Activated T-cell treated with anti-CD3 and anti-CD28 coated beads for 4 hours (primary cell): ENCODE data around the gene YY1.
"Not testable (repeated sequence)": the region's sequence is repeated elsewhere in the genome, so short reads cannot be mapped to it uniquely, and the experiment has no call there.

Source experiments
- DNase-seq: peaks from one replicate; pipeline ENCODE4 v3.0.0-alpha.2; 2020

YY1 gene

DNA sequence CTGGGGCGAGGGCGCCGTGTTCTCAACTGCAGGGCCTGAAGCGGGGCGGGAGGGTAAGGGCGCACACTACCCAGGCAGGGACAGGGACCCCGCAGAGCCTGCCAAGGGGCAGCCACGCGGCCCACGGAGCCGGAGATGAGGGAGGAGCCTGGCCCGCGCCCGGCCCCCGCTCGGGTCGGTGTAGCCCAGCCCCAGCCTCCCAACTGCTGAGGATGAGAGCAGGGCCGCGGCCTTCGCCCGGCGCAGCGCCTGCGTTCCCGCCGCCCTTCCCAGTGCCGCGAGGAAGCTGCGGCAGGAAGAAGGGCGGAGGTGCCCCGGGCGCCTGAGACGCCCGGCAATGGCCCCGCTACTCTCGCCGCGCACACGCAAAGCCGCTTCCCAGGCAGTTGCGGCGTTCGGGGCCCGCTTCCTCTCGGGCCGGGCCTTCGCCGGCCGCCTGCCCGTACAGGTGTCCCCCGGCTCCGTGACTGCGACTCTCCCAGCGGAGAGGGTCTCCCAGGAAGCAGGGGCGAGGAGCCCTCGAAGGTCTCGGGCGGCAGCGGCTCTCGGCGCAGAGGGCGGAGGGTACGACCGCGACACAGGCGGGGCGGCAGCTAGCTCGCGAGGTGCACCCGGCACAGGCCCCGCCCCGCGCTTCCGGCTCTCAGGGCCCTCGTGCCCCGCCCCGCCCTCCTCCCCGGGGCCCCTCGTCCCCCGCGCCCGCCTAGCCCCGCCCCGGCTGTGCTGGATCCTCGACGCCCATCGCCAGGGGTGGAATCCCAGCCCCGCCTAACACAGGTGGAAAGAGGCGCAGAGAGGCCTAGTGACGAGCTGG, 24.8 kb upstream of the YY1 start:
- DNase-seq: peak; percentile 91

DNA sequence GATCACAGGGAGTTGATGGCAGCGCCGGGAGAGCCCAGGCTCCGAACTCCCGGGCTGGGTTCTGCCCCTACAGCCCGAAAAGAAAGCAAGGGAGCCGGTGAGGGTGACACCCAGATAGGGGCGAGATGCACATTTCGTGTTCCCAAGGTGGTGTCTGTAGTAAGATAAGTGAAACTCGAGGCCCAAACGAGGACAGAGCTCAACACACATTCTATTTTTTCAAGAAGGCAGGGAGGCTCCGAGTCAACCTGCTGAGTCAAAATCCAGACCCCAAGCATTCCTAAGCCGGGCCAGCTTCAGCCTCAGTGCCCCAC, 24.2 kb upstream of the YY1 start:
- no peak for DNase-seq

DNA sequence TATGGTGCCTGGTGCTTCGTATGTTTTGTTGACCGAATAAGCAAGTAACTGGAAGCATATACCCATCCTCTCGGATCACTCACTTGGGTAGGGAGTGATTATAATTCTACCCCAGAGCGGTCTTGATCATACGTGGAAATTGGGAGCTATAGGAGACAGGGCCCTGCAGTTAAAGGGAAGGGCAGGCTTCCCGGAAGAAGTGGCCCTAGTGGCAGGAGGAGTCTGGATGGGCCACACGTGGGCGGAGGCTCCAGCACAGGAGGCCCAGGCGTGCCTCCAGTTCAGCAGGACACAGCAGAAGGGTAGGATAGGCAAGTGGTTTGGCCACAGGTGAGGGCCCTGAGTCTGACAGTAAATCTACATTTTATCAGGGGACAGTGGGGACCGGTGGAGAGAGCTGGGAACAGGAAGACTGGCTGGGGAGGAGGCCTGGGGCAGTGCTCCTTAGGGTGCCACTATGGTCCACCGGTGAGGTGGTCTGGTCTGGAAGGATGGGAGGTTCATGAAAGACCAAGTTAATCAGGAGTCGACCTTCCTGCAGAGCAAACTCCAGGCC, 23.5 kb upstream of the YY1 start:
- no peak for DNase-seq

DNA sequence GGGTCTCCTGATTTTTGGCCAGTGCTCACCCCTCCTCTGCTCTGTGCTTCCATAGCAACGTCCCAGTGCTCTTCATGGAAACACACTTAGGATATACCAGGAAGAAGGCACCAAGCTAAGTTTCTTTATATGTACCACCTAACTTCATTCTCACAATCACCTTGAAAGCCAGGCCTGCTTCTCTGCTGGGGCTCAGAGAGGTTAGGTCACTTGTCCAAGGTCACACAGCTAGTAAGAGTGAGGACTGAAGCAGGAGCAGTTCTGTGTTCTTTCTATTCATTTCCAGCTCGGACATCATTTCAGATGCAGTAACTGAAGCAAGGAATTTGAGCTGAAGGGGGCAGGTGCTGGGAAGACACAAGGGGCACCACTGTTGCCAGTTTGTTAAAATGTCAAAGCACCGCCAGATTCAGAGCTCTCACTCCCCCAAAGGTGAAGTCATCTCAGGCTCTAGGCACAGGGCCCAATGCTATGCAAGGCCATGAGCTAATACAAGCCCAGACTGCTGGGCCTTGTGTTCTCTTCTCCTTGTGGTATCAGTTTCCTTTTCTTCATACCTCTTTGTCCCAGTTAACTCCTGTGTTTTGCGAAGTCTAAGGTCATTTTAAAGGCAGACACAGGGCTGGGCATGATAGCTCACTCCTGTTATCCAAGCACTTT, 19.7 kb upstream of the YY1 start:
- no peak for DNase-seq

DNA sequence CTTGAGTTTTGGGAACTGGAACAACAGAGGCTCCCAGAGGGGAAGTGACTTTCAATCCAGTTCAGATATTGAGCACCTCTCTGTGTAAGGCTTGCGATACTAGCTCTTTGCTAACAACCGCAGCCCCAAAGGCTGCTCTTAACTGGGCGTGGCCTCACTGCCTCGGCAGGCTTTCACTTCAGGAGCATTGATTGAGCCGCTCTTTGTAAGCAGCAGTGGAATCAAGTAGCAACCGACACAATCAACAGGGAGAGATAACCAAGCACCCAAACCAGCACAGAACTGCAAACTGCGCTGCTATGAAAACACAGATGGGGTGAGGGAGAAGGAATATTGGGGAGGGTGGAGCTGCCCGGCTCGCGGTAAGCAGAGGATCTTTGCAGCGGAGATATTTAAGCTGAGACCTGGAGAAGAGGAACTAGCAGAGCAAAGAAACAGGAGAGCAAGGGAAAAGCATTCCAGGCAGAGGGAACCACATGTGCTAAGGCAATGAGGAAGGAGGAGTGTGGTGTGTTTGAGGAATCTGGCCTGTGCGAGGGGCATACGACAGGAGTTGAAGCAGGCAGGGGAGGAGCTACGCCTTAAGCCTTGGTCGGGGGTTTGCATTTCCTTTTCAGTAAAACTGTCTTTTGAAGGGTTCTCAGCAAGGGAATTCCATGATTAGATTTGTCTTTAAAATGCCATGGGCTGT, 17.3 kb upstream of the YY1 start:
- DNase-seq: peak; percentile 49

DNA sequence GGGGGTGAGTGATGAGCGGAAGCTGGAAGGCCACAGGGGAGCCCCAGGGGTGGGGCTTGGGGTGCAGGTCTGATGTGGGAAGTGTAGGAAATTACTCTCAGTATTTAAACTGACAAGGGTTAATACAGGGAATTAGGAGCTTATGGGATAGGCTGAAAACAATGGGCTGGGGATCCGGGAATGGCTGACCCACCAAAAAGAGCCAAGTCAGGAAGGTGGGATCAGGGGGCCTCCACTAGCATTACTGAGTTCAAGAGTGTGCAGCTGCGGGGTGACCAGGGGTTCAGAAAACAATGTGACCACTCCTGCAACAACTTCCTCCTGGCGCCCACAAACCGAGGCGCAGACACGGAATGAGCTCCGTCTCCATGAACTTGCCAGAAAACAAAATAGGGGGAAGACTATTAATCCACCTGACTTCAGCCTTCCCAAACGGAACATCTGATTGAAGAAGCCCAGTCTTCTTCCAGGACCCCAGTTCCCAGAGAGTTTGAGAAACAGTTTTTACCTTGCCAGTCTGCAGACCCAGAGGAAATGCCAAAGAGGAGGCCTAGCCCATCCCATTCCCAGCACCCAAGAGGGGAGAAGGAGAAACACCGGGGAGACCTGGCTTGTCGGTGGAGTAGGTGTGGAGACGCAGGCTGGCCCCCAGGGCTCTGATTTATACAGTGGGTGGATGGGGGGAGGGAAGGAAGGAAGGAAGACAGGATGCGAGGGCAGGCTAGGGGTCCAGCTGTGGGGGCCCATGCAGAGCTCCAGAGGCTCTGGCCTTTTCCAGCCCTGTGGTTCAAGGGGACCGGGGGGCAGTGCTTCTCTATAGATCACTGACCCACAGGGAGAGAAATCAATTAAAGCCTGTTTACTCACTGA, 16.5 kb upstream of the YY1 start:
- DNase-seq: no peak

DNA sequence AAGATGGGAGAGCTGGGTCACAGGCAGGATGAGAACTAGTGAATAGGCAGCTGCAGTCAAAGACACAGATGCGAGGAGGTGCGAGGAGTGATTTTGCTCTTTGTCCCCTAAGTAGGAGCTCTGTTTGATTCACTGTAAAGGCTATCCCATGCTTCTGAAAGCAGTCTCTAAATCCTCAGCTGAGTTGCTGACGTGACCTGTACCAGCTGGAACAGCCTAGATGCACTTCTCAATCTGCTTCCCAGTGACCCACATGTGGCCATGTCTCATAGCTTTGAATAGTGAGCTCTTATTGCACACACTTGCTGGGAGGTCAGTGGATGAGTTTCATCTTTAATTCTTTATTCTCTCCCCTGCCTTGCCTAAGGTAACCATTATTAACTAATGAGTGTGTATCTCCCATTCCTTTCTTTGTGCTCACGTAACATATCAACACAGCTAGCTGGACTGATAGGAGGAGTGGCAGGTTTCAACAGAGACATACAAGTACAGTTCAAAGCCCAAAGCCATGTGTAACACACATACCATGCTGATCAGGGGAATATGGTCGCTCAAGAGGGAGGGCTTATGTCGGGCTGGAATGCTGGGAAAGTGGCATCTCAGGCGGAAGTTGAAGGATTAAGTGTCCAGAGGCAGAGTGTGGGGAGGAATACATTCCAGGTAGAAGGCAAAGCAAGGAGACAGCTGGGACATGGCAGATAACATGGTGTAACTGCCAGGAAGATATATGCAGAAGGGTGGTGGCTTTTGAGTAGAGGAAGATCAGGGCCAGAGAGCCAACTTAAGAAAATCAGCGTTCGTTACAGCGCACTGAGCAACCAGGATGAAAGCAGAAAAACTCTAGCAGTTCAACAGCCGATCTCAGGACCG, 15.4 kb upstream of the YY1 start:
- DNase-seq: no peak

DNA sequence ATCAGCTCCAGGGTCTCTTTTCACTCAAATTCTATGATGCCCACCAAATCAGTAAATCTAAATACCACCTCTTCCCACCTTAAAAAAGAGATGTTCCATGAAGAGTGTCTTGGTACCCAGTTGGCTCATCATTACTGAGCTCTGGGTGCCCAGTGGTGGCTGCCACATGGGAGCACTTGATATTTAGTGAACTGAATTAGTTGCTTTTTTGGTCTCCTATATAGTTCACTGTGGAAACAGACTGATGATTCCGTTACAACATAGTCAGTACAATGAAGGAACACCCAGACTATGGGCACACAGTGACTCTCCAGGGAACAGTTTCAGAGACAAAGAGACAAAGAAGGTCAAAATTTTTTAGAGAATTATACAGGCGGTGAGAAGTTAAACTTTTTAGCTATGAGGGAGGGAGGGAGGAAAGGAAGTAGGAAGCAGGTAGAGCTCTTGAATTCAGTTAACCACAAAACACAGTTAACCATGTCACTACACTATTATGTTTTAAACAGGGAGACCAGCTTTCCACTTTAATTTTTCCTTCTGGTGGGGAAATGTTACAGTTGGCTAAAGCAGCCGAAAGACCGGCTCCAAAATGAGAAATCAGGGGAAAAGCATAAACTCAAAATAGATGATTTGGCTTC, 14.6 kb upstream of the YY1 start:
- DNase-seq: no peak

DNA sequence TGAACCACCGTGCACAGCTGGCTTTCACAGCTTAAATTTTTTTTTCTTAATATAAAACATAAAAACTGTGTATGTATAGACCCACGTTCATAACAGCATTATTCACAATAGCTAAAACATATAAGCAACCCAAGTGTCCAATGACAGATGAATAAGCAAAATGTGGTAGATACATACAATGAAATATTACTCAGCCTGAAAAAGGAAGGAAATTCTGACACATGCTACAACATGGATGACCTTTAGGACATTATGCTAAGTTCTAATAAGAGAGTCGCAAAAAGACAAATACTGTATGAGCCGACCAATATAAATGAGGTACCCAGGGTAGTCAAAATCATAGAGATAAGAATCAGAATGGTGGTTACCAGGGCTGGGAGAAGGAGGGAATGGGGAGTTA, 13.8 kb upstream of the YY1 start:
- no peak for DNase-seq

DNA sequence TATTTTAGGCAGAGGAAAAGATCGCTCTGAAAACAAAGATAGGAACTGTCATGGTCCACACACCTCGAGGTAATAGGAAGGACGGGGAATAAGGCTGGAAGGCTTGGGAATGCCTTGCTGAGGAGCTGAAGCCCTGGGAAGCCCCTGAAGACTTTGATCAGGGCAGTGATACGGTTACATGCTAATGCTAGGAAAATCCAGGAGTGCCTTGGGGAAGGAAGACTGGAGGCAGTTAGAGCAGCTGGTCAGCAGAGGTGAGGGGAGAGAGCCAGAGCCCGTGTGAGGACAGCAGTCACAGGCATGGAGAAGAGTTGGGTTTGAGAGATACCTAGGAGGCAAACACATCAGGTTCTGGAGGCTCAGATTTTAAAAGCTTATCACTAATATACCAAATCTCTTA, 8.6 kb upstream of the YY1 start:
- DNase-seq: no peak

DNA sequence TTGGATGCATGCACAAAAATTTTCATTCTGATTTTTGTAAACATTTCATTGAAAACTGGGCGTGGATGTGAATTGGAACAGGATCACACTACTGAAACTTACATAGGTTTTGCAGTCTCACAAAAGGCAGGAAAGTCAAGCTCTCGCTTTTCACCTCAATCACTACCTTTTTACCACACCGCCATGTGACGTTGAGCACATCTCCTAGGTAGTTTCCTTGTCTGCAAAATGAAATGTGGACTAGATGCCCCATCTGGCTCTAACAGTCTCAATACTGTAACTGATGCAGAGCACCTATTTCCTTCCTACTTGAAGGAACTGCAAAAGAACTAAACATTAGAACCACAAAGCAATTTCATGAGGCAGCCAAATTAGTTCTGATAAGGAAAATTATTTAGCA, 4.4 kb upstream of the YY1 start:
- no peak for DNase-seq

DNA sequence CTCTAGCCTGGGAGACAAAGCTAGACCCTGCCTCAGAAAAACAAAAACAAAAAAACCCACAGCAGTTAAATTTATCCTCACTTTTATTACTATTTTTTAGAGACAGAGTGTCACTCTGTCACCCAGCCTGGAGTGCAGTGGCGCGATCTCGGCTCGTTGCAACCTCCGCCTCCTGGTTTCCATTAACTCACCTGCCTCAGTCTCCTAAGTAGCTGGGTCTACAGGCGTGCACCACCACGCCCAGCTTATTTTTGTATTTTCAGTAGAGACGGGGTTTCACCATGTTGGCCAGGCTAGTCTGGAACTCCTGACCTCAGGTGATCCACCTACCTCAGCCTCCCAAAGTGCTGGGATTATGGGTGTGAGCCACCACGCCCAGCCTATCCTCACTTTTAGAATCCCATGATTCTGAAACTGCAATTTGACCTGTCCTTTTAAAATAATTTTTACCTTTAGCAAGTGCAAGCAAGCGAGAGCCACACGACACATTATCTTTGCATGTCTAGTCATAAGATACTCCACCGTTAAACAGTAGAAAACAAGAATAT, 2.6 kb upstream of the YY1 start:
- DNase-seq: not testable (repeated sequence)

DNA sequence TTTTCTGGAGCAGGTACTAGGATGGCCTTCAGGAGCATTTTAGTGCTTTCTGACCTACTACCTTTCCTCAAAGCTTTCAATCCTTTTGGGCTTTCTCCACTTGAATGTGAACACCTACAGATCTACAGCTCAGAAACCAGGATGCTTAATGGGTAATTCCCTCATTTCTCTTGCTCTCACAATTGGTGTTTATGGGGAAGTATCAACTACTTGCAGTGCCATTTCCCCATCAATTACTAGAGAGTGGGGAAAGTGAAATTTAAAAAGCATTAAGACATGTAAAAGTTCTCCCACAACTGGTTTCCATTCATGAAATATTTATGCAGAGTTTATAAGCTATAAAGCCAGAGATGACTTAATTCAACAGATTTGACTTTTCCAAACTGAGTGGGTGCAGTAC, 2.1 kb upstream of the YY1 start:
- no peak for DNase-seq

DNA sequence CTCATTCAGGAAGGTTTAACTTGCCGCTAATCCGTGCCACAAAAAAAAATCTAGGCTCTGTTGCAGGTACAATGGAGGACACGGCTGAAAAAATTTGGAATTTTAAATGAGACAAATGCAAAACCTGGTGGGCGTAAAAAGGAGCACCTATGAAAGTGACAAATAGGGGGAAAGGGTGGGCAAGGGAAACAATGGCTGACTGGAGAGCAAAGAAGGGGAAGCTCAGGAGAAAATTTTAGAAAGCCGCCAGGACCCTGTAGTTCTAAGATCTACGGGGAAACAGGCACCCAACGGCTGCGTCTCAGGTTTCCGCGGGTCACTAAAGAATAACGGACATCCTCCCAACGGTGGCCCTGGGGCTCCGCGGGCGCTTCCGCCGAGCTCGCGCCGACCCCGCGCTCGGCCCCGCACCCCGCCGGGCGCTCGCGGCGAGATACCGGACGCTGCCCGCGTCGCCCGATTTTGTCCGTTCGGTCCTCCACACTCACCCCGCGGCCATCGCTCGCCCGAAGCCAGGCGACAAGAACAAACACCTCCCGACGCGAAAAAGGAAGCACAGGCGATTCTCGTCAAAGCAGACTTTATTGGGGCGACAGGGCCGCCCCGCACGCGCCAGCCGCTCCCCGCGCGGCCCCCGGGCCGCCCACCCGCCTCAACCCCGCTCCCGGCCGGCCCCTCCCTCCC, 1.1 kb upstream of the YY1 start:
- no peak for DNase-seq

DNA sequence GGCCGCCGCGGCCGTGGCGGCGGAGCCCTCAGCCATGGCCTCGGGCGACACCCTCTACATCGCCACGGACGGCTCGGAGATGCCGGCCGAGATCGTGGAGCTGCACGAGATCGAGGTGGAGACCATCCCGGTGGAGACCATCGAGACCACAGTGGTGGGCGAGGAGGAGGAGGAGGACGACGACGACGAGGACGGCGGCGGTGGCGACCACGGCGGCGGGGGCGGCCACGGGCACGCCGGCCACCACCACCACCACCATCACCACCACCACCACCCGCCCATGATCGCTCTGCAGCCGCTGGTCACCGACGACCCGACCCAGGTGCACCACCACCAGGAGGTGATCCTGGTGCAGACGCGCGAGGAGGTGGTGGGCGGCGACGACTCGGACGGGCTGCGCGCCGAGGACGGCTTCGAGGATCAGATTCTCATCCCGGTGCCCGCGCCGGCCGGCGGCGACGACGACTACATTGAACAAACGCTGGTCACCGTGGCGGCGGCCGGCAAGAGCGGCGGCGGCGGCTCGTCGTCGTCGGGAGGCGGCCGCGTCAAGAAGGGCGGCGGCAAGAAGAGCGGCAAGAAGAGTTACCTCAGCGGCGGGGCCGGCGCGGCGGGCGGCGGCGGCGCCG, 381 bp downstream of the YY1 start:
- no peak for DNase-seq

DNA sequence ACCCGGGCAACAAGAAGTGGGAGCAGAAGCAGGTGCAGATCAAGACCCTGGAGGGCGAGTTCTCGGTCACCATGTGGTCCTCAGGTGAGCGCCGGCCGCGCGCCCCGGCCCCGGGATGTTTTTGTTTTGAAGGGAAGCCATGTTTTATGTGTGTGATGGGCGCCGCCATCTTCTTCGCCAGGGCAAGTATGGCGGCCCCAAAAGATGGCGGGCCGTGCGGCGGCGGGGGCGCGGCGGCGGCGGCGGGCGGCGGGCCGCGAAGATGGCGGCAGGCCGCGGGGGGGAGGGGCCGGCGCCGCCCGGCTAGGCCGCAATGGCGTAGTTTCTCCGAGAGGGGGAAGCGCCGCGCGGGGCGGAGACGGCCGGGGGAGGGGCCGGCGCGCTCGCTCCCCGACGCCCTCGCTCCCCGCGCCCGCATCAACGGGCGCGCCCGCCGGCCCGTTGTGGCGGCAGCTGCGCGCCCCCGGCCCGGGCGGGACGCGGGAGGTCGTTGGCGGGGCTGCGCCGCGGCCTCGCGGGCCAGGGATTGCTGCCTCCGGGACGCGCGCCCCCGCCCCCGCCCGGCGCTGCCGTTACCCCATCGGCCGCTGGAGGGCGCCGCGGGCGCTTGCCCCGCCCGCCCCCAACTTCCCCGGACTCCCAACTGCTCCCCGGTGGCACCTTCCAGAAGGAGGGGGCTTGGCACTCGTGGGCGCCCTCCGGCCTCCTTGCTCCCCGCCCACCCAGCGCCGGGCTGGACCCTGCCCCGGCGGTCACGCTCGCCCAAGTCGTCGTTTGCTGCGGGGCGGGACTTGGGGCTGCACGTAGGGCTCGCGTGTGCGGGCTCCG, 1.1 kb downstream of the YY1 start:
- DNase-seq: peak; percentile 80

DNA sequence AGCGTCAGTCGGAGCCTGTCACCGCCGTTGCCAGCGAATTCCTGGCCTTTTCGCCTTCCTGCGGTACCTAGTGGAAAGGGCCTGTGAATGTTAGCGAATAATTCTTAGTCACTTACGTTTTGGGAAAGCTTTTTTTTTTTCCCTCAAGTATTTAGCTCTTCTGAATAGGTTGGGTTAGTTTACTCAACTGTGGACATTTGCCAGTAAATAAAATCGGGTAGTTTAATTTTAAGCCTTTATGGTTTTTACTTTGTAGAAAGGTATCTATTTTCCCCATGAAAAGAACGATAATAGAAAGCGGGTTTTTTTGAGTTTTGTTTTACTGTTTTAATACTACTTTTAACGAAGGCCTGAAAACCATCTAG, 1.7 kb downstream of the YY1 start:
- DNase-seq: no peak

DNA sequence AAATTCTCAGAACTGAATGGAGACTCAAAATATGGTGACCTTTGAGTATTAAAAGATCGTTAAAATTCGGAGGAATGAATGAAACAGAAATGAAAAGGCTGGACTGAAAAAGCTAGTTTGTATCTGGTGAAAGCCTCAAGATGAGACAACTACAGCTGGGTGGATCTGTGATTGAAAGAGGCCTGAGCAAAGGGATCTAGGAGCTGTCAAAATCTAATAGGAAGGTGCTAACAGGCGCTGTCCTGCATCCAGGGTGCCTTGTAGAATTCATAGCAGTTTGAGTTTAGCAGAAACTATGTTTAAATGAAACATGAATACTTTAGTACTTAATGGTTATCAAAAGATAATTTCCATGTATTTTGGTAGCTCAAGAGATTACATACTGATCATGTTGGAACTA, 2.3 kb downstream of the YY1 start:
- DNase-seq: no peak

DNA sequence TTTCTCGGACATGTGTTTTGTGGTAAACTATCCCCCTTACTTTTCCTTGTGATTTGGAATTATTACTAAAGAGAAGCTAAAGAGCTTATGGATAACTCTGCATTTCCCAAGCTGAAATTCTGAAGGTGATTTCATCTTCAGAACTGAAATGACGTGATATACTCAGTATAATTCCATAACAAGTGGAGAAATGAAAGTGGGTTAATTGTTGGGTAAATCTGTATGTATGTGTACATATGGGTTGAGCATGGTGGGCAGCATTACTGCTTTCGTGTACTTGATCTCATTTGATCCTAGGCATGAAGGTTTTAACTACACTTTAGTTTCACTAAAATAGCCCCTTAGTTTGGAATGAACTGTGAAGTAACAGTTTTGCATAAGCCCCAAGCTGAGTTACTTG, 4.1 kb downstream of the YY1 start:
- DNase-seq: no peak
